ENCODE results near the gene BMPR1A. TPM values are rescaled to one million over a fixed set of nuclear protein-coding genes. Genes with fewer than 3 reads are reported as not detected.

BMPR1A gene
- total RNA-seq, 6 experiments from 2014 or later: 41.9 to 50.5 (median 46.6) TPM

DNA sequence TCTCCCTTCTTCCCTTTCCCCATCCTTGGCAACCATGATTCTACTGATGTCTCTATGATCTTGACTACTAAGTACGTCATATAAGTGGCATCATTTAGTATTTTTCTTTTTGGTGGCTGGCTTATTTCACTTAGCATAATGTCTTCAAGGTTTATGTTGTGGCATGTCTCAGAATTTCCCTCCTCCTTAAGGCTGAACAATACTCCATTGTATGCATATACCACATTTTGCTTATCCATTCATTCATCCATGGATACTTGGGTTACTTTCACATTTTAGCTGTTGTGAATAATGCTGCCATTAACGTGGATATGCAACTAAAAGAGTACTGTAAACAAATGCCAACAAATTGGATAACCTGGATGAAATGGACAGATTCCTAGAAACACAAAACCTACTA is 60.8 kb downstream of the BMPR1A start:
- no peak overlapping the region for H3K27ac Mint-ChIP-seq
- peaks cover 50% of the 10 kb centered on the region for H3K4me1 Mint-ChIP-seq (ENCODE audit: low read depth)
- H3K27me3 Mint-ChIP-seq (ENCODE audit: insufficient read depth): no peaks in the 10 kb centered on the region

DNA sequence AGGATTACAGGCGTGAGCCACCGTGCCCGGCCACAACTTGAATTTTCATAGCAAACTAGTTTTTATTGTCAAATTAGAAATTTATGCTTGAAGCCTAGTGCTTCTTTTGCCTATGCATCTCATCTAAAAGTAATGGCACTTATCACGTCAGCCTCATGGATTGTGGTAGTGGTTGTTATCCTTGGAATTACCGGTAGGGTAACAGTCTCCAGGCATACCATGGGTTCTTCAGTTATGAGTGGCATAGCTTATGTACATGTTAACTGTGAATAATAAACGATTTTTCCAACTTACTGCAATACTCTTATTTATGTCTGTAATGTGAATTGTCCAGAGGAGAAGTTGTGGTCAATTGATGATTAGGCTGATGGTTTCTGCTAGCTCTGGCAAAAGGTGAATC is 63.1 kb downstream of the BMPR1A start:
- TF ChIP-seq CTCF (IDR thresholded peaks at IDR 0.05): no peak
- no peak for DNase-seq
- no peak overlapping the region for H3K4me3 Mint-ChIP-seq
- peaks cover 39% of the 10 kb centered on the region for H3K4me1 Mint-ChIP-seq (ENCODE audit: low read depth)
- peaks cover 9% of the 10 kb centered on the region for H3K36me3 Mint-ChIP-seq (ENCODE audit: low read depth)
- no peaks in the 10 kb centered on the region for H3K27me3 Mint-ChIP-seq (ENCODE audit: insufficient read depth)
- no peaks in the 10 kb centered on the region for H3K9me3 Mint-ChIP-seq
- H3K27ac Mint-ChIP-seq: no peak overlapping the region

More for the DNA sequence above, 60.8 kb downstream of the BMPR1A start:
- DNase-seq: no peak
- peaks cover 9% of the 10 kb centered on the region for H3K36me3 Mint-ChIP-seq (ENCODE audit: low read depth)
- no peaks in the 10 kb centered on the region for H3K9me3 Mint-ChIP-seq
- H3K4me3 Mint-ChIP-seq: no peak overlapping the region
- no peak for TF ChIP-seq CTCF (IDR thresholded peaks at IDR 0.05)

GRCh38 chr10:86820509-86820908 is 64.1 kb downstream of the BMPR1A start:
- H3K4me3 Mint-ChIP-seq: no peak overlapping the region
- no peaks in the 10 kb centered on the region for H3K9me3 Mint-ChIP-seq
- H3K27me3 Mint-ChIP-seq (ENCODE audit: insufficient read depth): no peaks in the 10 kb centered on the region
- H3K36me3 Mint-ChIP-seq (ENCODE audit: low read depth): peaks cover 9% of the 10 kb centered on the region
- DNase-seq: no peak
- H3K27ac Mint-ChIP-seq: no peak overlapping the region
- TF ChIP-seq CTCF (IDR thresholded peaks at IDR 0.05): no peak
- H3K4me1 Mint-ChIP-seq (ENCODE audit: low read depth): peaks cover 29% of the 10 kb centered on the region

GRCh38 chr10:86821388-86821999 is 65.1 kb downstream of the BMPR1A start:
- no peaks in the 10 kb centered on the region for H3K9me3 Mint-ChIP-seq
- no peaks in the 10 kb centered on the region for H3K27me3 Mint-ChIP-seq (ENCODE audit: insufficient read depth)
- no peak for TF ChIP-seq CTCF (IDR thresholded peaks at IDR 0.05)
- H3K4me3 Mint-ChIP-seq: no peak overlapping the region
- no peak overlapping the region for H3K27ac Mint-ChIP-seq
- peaks cover 24% of the 10 kb centered on the region for H3K4me1 Mint-ChIP-seq (ENCODE audit: low read depth)
- no peak for DNase-seq
- peaks cover 9% of the 10 kb centered on the region for H3K36me3 Mint-ChIP-seq (ENCODE audit: low read depth)

- H3K4me3 Mint-ChIP-seq: no peak overlapping the region
- no peaks in the 10 kb centered on the region for H3K27me3 Mint-ChIP-seq (ENCODE audit: insufficient read depth)
- peaks cover 29% of the 10 kb centered on the region for H3K4me1 Mint-ChIP-seq (ENCODE audit: low read depth)
- DNase-seq: no peak
- no peaks in the 10 kb centered on the region for H3K36me3 Mint-ChIP-seq (ENCODE audit: low read depth)
- no peak overlapping the region for H3K27ac Mint-ChIP-seq
- no peak for TF ChIP-seq CTCF (IDR thresholded peaks at IDR 0.05)
- no peaks in the 10 kb centered on the region for H3K9me3 Mint-ChIP-seq
Observed at GRCh38 chr10:86823565-86823964, 67.1 kb downstream of the BMPR1A start.
